GM08714 (cell line): Measurements from ENCODE around the gene LHX3.
"Not testable (repeated sequence)": the region's sequence is repeated elsewhere in the genome, so short reads cannot be mapped to it uniquely, and the experiment has no call there.

Experiments
- H3K4me3 ChIP-seq: fragments of 200-500 bp; sonication (Bioruptor generic); 2 replicates; pipeline ENCODE4 v1.5.1; 2014; ENCODE audit warnings: mild to moderate bottlenecking, low read length, inconsistent platforms
- ZNF274 ChIP-seq: IDR thresholded peaks from 2 replicates; pipeline ENCODE4 v1.6.1; 2012; ENCODE audit warnings: mild to moderate bottlenecking, low read depth, low read length

The LHX3 gene

DNA sequence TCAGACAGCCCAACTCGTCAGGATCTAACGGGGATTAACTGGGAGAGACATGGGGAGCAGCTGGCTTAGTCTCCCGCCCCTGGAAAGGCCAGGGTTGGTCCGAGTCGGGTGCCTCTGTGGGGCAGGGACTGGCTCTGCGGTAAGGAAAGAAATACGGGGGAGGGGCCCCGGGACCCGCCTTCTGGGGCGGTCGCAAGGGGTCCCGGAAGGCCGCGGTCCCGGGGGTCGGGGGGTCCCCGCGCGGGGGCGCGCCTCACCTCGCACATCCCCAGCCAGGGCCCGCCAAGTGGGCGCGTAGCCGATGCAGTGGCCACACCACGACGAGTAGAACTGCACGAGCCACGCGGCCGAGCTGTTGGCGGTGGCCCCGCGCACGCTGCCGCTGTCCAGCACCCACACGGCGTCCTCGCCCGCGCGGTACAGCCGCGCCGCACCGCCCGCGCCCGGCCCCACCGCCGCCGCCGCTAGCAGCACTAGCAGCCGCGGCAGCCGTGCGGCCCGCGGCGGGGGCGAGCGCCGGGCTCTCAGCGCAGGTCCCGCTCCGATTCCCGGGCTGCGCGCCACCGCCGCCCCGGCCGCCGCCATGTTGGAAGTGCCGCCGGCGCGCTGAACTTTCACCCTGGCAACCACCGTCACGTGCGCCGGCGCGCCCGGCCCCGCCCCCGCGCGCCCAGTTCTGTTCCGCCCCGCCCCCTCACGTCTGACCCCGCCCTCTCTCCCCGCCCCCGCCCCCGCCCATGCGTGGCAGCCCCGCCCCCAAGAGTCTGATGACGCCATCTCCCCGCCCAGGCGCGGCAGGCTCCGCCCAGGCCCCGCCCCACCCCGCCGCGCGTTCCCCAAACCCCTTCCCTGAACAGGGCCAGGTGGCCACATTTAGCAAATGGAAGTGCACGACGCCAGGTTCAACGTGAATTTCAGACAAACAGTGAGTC, 40.6 kb upstream of the LHX3 start, which contains the start of gene QSOX2:
TSS of gene QSOX2 (minus strand) at position 594 of the 932 bp plus-strand sequence. CDS start at position 585, 9 bp downstream.
- no peak for TF ChIP-seq ZNF274
- H3K4me3 ChIP-seq = peak within 1 kb of the TSS; percentile 96

DNA sequence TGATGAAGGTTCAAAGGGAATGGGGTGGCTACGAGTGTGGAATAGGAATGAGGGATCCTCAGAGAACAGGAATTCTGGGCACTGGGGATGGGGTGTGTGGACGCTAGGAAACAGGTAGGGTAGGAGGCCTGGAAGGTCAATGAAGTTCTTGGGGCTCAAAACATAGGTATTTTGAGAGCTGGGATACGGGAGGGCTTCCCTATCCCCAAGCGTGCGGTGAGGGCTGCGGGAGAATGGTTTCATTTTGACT, 40.0 kb upstream of the LHX3 start:
- no peak for TF ChIP-seq ZNF274
- H3K4me3 ChIP-seq = peak overlapping the region; percentile 96

DNA sequence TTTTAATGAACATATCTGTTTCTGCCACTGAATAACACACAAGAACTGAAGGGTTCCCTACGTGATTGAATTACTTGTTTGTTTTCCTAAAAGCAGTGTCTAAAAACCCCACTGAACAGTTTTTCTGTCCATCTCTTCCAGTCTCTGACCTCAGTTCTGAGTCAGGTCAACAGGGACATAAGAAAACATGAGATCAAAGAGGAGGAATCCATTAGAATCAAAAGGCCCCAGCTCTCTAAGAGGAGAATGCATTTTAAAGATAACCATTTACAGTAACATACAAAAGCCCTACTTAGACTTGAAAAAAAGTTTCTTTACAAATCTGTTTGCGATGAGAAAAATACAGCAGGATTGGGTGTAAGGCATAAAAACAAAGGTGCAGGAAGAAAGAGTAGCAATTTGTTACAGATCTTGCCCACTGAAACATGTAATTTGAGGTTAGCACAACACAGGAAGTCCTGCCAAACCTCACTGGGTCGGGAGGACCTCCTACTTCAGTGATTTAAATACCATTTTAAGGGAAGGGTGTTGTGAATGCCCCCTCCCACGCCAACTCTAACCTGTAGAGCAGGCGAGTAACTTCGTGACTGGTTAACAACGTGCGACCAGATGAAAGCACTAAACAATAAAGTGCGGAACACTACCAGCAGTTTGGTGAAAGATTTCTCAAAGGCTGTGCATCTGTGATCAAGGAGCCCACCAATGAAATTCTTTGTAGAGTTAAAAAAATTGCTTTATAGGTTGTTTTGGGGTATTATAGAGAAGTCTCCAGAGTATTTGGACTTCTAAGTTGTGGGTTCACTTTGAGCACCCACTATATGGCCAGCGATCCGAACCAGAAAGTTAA, 39.4 kb upstream of the LHX3 start:
- no peak for TF ChIP-seq ZNF274
- H3K4me3 ChIP-seq = peak overlapping the region; percentile 96

DNA sequence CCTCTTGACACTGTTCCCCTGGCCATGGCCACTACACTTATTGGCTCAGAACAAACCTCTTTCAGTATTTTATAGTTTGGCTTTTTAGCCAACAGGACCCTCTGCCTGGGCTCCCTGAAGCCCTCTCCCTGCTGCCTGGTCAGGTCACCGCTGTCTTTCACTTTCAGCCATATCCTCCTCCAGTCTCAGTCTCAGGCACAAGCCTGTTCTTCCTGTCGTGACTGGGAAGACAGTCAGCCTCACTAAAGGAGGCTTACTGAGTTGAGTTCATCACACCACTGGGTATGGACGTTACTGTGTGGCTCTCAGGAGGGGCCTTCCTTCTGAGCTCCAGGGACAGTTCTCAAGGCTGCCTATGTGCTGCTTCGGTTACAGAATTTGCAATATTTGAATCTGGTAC, 38.7 kb upstream of the LHX3 start:
- peak overlapping the region; percentile 96; the same call in 1 of the 2 replicates for H3K4me3 ChIP-seq
- TF ChIP-seq ZNF274 = no peak

DNA sequence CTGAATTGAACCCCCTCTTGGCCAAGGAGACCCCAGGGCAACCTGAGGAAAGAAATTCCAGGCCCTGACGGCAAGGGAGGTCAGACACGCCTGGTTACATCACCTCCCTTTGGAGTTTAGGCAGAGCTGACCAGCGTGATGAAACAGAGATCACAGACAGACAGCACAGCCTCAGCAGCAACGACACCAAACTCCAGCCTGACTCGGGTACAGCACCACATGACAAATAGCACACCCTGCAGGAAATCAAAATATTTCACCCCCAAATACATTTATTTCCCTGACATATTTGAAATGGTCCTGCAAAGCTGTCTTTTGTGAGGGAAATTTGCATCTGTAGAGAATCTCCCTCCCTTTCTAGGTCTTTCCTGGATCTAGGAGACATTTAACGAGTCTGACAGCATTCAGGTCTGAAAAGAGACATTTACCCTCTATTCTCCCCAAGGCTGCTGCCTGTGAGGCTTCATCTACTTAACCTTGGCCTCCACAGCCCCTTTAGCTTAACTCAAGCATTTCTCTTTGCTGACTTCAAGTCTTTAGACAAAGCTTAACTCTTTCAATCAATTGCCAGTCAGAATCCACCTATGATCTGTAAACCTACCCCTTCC, 38.1 kb upstream of the LHX3 start:
- peak overlapping the region; percentile 6; the same call in 1 of the 2 replicates for H3K4me3 ChIP-seq
- no peak for TF ChIP-seq ZNF274

DNA sequence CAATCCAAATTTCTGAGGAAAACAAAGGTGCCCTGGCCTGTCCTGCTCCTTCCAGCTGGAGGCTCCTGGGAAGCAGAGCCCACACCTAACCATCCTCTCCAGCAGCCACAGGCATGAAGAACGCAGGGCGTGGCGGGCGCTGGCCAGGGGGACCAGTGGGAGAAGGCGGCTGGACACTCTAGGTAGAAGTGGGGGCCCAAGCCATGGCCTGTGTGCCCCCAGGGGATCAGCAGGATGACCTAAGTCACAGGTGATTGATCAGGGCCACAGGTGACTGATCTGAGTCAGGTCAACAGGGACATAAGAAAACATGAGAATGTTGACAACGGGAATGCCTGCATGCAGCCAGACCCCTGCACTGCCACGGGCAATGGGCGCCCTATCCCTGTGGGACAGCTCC, 37.3 kb upstream of the LHX3 start:
- TF ChIP-seq ZNF274 = no peak
- H3K4me3 ChIP-seq = no peak overlapping the region

DNA sequence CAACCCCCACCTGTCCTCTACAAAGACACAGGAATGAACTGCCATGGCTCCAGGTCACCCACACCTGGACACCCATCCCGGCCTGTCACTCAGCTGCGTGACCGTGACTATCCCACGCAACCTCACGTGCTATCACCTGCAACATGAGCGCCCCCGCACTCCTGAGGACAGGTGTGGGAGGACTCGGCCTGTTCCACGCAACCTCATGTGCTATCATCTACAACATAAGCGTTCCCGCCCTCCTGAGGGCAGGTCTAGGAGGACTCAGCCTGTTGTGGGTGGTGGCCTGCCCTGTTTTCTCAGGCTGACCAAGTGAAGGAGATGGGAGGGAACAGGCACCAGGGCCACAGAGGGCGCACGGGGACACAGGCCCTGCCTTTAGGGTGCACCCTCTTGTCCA, 36.6 kb upstream of the LHX3 start:
- no peak overlapping the region for H3K4me3 ChIP-seq
- TF ChIP-seq ZNF274 = no peak

DNA sequence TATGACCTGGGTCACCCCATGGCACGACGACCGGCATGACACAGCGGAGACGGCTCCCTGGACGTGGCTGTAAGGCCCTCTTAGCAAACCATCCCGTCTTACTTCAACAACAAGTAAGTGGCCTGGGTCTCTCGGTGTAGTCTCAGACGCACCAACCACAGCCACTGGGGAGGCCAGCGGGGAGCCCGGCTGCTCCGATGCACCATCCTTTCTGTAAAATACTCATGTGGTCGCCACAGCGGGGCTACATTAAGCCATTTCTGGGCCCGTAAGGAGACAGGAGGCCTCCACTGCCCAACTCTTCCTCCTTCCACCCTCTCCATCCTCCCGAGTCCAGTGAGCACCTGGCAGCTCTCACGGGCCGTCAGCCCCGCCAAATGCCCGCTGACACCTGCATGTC, 36.0 kb upstream of the LHX3 start:
- no peak for TF ChIP-seq ZNF274
- H3K4me3 ChIP-seq = no peak overlapping the region

DNA sequence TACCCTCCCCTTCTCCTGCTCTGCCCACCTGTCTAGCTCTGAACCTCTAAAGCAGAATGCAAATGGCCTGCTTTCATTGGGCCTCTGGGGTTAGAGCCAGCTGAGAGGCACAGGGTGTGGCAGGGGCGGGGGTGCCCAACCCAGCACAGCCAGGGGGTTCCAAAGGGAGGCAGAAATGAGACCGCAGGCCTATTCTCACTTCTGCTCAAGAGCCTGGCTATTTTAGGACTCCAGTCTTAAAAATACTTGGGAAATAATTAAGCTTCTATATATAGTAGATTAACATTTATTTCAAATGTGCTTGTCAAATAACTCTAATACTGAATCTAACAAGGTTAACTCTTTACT, 35.0 kb upstream of the LHX3 start:
- H3K4me3 ChIP-seq = no peak overlapping the region
- no peak for TF ChIP-seq ZNF274

DNA sequence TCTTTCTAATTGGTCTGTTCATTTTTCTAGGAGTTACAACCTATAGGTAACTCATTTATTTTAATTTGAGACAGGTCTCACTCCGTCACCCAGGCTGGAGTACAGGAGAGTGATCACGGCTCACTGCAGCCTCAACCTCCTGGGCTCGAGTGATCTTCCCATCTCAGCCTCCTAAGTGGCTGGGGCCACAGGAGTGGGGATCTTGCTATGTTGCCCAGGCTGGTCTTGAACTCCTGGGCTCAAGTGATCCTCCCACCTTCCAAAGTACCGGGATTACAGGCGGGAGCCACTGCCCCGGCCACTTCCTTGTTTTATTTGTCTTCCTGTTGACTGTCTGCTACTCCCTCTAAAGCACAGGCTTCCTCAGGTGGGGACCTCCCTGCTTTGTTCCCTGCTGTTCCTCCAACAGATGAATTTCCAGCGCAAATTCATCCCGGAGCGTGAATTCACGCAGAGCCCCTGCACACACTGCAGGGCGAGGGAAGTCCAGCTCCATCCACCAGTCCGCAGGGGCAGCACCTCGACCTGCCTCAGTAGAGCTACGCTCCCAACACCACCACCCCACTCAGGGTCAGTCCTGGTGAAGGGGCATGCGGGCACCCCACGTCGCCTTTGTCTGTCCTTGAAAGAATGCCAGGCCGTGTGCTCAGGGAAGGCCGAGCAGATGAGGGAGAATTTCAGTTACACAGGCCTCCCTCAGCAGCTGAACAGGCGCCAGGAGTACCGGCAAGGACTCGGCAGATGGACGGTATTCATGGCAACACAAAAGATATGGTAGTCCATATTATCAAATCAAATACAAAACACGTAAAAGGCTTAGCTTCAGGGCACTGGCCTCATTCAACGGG, 34.4 kb upstream of the LHX3 start:
- H3K4me3 ChIP-seq = no peak overlapping the region
- TF ChIP-seq ZNF274 = no peak

DNA sequence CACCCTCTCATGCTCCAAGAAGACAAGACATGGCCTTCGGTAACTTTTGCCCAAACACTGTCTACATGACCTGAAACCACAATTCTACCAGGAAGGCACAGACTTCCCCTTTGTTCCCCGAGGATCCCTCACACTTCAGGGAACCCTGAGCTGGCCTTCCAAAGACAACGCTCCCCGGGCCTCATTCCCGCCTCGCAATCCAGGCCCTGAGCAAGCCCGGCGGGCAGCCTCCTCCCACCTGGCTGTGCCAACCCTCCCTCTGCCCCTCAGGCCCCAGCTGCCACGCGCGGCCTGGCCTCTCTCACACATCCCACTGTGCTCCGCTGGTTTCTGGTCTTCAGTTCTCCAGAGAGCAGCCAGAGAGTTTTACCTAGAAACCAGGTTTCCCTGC, 33.4 kb upstream of the LHX3 start:
- no peak overlapping the region for H3K4me3 ChIP-seq
- no peak for TF ChIP-seq ZNF274

DNA sequence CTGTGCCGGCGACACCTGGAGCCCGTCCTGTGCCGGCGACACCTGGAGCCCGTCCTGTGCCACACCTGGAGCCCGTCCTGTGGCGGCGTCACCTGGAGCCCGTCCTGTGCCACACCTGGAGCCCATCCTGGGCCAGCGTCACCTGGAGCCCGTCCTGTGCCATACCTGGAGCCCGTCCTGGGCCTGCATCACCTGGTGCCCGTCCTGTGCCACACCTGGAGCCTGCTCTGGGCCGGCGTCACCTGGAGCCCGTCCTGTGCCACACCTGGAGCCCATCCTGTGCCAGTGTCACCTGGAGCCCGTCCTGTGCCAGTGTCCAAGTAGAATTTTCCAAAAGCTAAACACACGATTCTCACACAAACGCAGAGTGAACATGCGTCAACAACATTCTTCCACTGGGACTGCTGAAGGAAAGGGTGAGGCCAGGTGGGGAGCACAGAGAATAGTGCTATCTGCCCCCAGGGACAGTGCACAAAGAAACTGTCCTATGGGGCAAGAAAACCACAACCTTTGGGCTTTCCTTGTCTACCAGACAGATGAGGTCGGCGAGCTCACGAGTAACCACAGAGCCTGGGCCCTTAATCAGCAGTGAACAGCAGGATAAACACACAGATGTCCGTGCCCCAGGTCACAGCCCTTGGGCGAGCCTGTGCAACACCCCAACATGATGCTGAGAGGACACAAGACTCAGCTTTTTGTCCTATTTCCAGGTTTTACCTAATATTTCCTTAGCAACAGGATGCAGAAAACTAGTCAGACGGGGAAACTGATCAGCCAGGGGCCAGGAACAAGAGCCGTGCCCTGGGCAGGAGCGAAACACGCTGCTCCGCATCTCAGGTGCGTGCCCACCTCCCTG, 32.8 kb upstream of the LHX3 start:
- H3K4me3 ChIP-seq = no peak overlapping the region
- no peak for TF ChIP-seq ZNF274

DNA sequence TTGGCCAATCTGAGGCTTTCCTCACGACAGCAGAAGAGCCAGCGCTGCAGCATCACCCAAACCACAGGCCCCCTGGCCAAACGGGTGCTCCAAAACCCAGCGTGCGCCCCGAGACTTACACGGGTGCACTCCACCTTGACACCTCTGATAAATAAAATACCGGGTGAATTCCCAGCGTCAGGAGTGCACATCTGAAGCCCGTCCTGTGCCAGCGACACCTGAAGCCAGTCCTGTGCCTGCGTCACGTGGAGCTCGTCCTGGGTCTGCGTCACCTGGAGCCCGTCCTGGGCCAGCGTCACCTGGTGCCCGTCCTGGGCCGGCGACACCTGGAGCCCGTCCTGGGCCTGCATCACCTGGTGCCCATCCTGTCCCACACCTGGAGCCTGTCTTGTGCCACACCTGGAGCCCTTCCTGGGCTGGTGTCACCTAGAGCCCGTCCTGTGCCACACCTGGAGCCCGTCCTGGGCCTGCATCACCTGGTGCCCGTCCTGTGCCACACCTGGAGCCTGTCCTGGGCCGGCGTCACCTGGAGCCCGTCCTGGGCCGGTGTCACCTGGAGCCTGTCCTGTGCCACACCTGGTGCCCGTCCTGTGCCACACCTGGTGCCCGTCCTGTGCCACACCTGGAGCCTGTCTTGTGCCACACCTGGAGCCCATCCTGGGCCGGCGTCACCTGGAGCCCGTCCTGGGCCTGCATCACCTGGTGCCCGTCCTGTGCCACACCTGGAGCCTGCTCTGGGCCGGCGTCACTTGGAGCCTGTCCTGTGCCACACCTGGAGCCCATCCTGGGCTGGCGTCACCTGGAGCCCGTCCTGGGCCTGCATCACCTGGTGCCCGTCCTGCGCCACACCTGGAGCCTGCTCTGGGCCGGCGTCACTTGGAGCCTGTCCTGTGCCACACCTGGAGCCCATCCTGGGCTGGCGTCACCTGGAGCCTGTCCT, 31.8 kb upstream of the LHX3 start:
- not testable (repeated sequence) for H3K4me3 ChIP-seq
